Measurements from ENCODE around the gene TMEM169. TPM values are rescaled to one million over a fixed set of nuclear protein-coding genes. Genes with fewer than 3 reads are reported as not detected.

TMEM169 gene
- total and polyA plus RNA-seq, 2 of the 4 experiments (the other 2 are of a cell fraction), result 0.15 to 0.54 TPM

- no peak overlapping the region for H3K56ac ChIP-seq (ENCODE audit: extremely low read depth, insufficient read depth, low read length)
- no peak for TF ChIP-seq MAZ (IDR thresholded peaks at IDR 0.05; ENCODE audit: borderline replicate concordance, low read depth, low read length)
- TF ChIP-seq BHLHE40 (IDR thresholded peaks at IDR 0.05; ENCODE audit: low read depth, low read length), result no peak
- no peak for TF ChIP-seq MXI1 (IDR thresholded peaks at IDR 0.05; ENCODE audit: borderline replicate concordance, low read depth, low read length)
- TF ChIP-seq CEBPB (IDR thresholded peaks at IDR 0.05; ENCODE audit: low read depth, low read length), result no peak
- TF ChIP-seq RAD21 (IDR thresholded peaks at IDR 0.05; ENCODE audit: low read length), result no peak
- no peak for TF ChIP-seq CHD1 (IDR thresholded peaks at IDR 0.05; ENCODE audit: low read depth, low read length)
- TF ChIP-seq POLR2A (IDR thresholded peaks at IDR 0.05; ENCODE audit: low read depth, low read length), result no peak
- TF ChIP-seq FOS (IDR thresholded peaks at IDR 0.05; ENCODE audit: low read depth, low read length), result no peak
- no peak for TF ChIP-seq NFE2L2 (IDR thresholded peaks at IDR 0.05; ENCODE audit: low read depth, low read length)
- TF ChIP-seq RFX5 (IDR thresholded peaks at IDR 0.05; ENCODE audit: low read depth, low read length), result no peak
- TF ChIP-seq ELK1 (IDR thresholded peaks at IDR 0.05; ENCODE audit: borderline replicate concordance, low read depth, low read length), result no peak
- no peak overlapping the region for H2BK20ac ChIP-seq (ENCODE audit: low read depth, low read length)
- DNase-seq, result no peak
- dilution Hi-C loops (cut with HindIII; ENCODE audit: low sequenced_read_pairs, unreplicated experiment), result no loop called here
- POLR2A ChIA-PET (ENCODE audit: unreplicated experiment), result no interaction called here
- H2AK5ac ChIP-seq (ENCODE audit: low read depth, low read length), result no peak overlapping the region
- H3K9me3 ChIP-seq (ENCODE audit: control insufficient read depth, insufficient read depth, low read length), result no peaks in the 10 kb centered on the region
- no peaks in the 10 kb centered on the region for H3K4me1 ChIP-seq (ENCODE audit: control insufficient read depth, insufficient read depth, low read length)
- no peak overlapping the region for H3K4ac ChIP-seq (ENCODE audit: low read depth, low read length)
- no peak overlapping the region for H2BK5ac ChIP-seq (ENCODE audit: low read depth, low read length, poor library complexity, severe bottlenecking)
- H2BK120ac ChIP-seq (ENCODE audit: low read depth, low read length), result no peak overlapping the region
- no peaks in the 10 kb centered on the region for H4K20me1 ChIP-seq (ENCODE audit: insufficient read depth, low read length)
- no peaks in the 10 kb centered on the region for H3K9me1 ChIP-seq (ENCODE audit: insufficient read depth, low read length)
- BruUV-seq (replicated peaks), result no TSS peak
- no peak overlapping the region for H3K4me3 ChIP-seq (ENCODE audit: insufficient read depth, low read depth, low read length)
- H3K23ac ChIP-seq (ENCODE audit: low read depth, low read length), result no peak overlapping the region
- H4K5ac ChIP-seq (ENCODE audit: low read depth, low read length), result no peak overlapping the region
- no peak overlapping the region for H2AK9ac ChIP-seq (replicated peaks; ENCODE audit: low read depth, low read length, poor library complexity)
- no peak for ATAC-seq (ENCODE audit: low read depth)
- H3K79me1 ChIP-seq (ENCODE audit: low read depth in 1 of 2, low read length in 2 of 2), result no peaks in the 10 kb centered on the region; a peak in 1 of 4 replicates
- H3K9ac ChIP-seq (ENCODE audit: low read depth, low read length), result no peak overlapping the region
- no peak overlapping the region for H3K4me2 ChIP-seq (ENCODE audit: low read depth, low read length)
- CTCF ChIA-PET, result interaction anchor here (1.2 kb wide), 1 partner anchor 39 kb away, joined by 3 read pairs; no protein-coding TSS in a partner anchor
- no peaks in the 10 kb centered on the region for H3K36me3 ChIP-seq (ENCODE audit: control insufficient read depth, insufficient read depth, low read length)
- H3K14ac ChIP-seq (replicated peaks; ENCODE audit: low read depth, low read length), result no peak overlapping the region
- H4K91ac ChIP-seq (ENCODE audit: insufficient read depth, low read depth, low read length), result no peak overlapping the region
- H4K8ac ChIP-seq (ENCODE audit: low read depth in 2 of 2, low read length in 2 of 2), result no peak overlapping the region
- no peak overlapping the region for H3K27ac ChIP-seq (ENCODE audit: insufficient read depth, low read length)
- 100% methylated on average over 3 of the region's 6 CpGs; no CpG with 5 or more reads in 1 of the 2 experiments for WGBS, 2 experiments (ENCODE audit: extremely low coverage in 2 of 2, insufficient read length in 1 of 2)
- intact Hi-C loops (cut with micrococcal nuclease), result no loop called here
- no peak overlapping the region for H2AFZ ChIP-seq (replicated peaks; ENCODE audit: low read length, poor library complexity)
- H3K18ac ChIP-seq (ENCODE audit: low read depth, low read length), result no peak overlapping the region
- no peaks in the 10 kb centered on the region for H3K27me3 ChIP-seq (ENCODE audit: control insufficient read depth, insufficient read depth, low read length)
- no peak overlapping the region for H2BK15ac ChIP-seq (ENCODE audit: low read depth, low read length)
- in situ Hi-C loops (cut with MboI; ENCODE audit: low sequenced_read_pairs), result no loop called here
Observed at GRCh38 chr2:216075510-216076485, 5.9 kb upstream of the TMEM169 start.
